Loucy (cell line): ENCODE results near the gene ZNF804A.

Experiments
- CTCF ChIP-seq: fragments of 200-600 bp; sonication (generic); conservative IDR thresholded peaks from 2 replicates; pipeline ENCODE4 v1.5.1; 2014; ENCODE audit warnings: mild to moderate bottlenecking, antibody characterized with exemption, low read length
- EZH2phosphoT487 ChIP-seq: fragments of 200-600 bp; IDR thresholded peaks from 2 replicates; pipeline ENCODE4 v1.6.1; 2018; ENCODE audit warnings: antibody characterized with exemption, mild to moderate bottlenecking, moderate library complexity, borderline replicate concordance

DNA sequence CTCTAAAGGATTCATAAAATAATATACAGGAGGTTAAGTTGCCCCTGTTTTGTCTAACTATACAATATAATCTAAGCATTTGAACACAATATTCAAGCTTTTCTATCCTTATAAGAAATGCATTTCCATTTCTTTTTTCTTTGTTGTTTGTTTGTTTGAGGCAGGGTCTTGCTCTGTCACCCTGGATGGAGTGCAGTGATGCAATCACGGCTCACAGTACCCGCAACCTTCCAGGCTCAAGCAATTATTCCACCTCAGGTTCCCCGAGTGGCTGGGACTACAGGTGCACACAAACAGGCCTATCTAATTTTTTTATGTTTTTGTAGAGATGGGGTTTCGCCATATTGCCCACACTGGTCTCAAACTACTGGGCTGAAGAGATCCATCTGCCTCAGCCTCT is 307.8 kb downstream of the ZNF804A start:
- TF ChIP-seq CTCF (no peak), EZH2phosphoT487 (no peak)
